ENCODE data around the gene SYT17. TPM values are rescaled to one million over a fixed set of nuclear protein-coding genes. Genes with fewer than 3 reads are reported as not detected.

Gene SYT17
- total RNA-seq, 1 experiment from 2014 or later = 10.3 TPM

GRCh38 chr16:19287241-19287640, 119.2 kb downstream of the SYT17 start:
- Histone ChIP-seq H3K4me1 (ENCODE audit: control insufficient read depth in 1 of 2, insufficient read depth in 2 of 2, low read length in 2 of 2) (peaks cover 36 to 37% of the 10 kb centered on the region in 2 experiments), H3K4me3 (replicated peaks in 1 of 2; ENCODE audit: low read depth in 1 of 2, low read length in 2 of 2) (no peak overlapping the region), H4K20me1 (ENCODE audit: insufficient read depth) (no peaks in the 10 kb centered on the region), H2AFZ (ENCODE audit: low read depth, low read length, poor library complexity, severe bottlenecking) (no peak overlapping the region), H3K9ac (ENCODE audit: low read length) (no peak overlapping the region), H3K4me2 (ENCODE audit: low read length) (no peak overlapping the region), H3K36me3 (ENCODE audit: control insufficient read depth in 1 of 2, insufficient read depth in 2 of 2, low read length in 2 of 2) (no peaks in the 10 kb centered on the region), H3K27ac (ENCODE audit: low read depth, low read length) (no peak overlapping the region), H3K27me3 (ENCODE audit: insufficient read depth, low read length) (no peaks in the 10 kb centered on the region), H3K9me3 (ENCODE audit: control insufficient read depth in 1 of 2, insufficient read depth in 1 of 2, low read depth in 1 of 2, low read length in 2 of 2) (no peaks in the 10 kb centered on the region), H3K9me2 (ENCODE audit: insufficient read depth) (no peaks in the 10 kb centered on the region), H3K79me2 (ENCODE audit: insufficient read depth, low read length) (no peaks in the 10 kb centered on the region)
- POLR2A ChIA-PET = no interaction called here
- CTCF ChIA-PET = interaction anchor here (1.2 kb wide), 1 partner anchor 22 kb away, joined by 3 read pairs; no protein-coding TSS in a partner anchor
- no peak for ATAC-seq
- intact Hi-C loops (cut with micrococcal nuclease) = no loop called here
- TF ChIP-seq POLR2AphosphoS5 (IDR thresholded peaks at IDR 0.05; ENCODE audit: low read depth, low read length) = no peak
- no peak for TF ChIP-seq SRF (IDR thresholded peaks at IDR 0.05; ENCODE audit: low read depth)
- no peak for TF ChIP-seq EZH2phosphoT487 (IDR thresholded peaks at IDR 0.05; ENCODE audit: borderline replicate concordance)
- no peak for TF ChIP-seq JUND (IDR thresholded peaks at IDR 0.05)
- TF ChIP-seq ZBTB33 (IDR thresholded peaks at IDR 0.05; ENCODE audit: extremely low read depth, insufficient replicate concordance, low read length) = no peak
- TF ChIP-seq ZFX (IDR thresholded peaks at IDR 0.05) = no peak
- TF ChIP-seq YY1 (IDR thresholded peaks at IDR 0.05; ENCODE audit: extremely low read depth, insufficient replicate concordance, low read depth, low read length) = no peak
- no peak for TF ChIP-seq CTCF (IDR thresholded peaks at IDR 0.05 in 2 of 3, conservative IDR thresholded peaks at IDR 0.05 in 1 of 3; ENCODE audit: borderline replicate concordance in 1 of 3, insufficient read depth in 1 of 3, low read depth in 2 of 3, low read length in 2 of 3)
- no peak for TF ChIP-seq RAD21 (IDR thresholded peaks at IDR 0.05; ENCODE audit: low read depth)
- no peak for TF ChIP-seq MAX (IDR thresholded peaks at IDR 0.05)
- no peak for TF ChIP-seq REST (IDR thresholded peaks at IDR 0.05; ENCODE audit: low read depth)
- no peak for TF ChIP-seq CEBPB (IDR thresholded peaks at IDR 0.05; ENCODE audit: low read depth)
- no peak for TF ChIP-seq TCF7L2 (IDR thresholded peaks at IDR 0.05; ENCODE audit: borderline replicate concordance, extremely low read depth, insufficient read depth, insufficient read length)
- no peak for TF ChIP-seq SP1 (IDR thresholded peaks at IDR 0.05; ENCODE audit: low read depth)
- no peak for TF ChIP-seq EGR1 (IDR thresholded peaks at IDR 0.05; ENCODE audit: low read depth)
- no peak for TF ChIP-seq FOSL1 (IDR thresholded peaks at IDR 0.05; ENCODE audit: low read depth)
- DNase-seq (ENCODE audit: low read depth, low spot score) = no peak
- RAD21 ChIA-PET (ENCODE audit: low non-redundant PET in 1 of 2, low total read pairs in 2 of 2, uncharacterized antibody in 2 of 2, unreplicated experiment in 2 of 2) = no interaction called here
- no TSS peak for BruUV-seq (replicated peaks)
